Lower lobe of right lung (tissue), 2 donors: Measurements from ENCODE around the gene MGA. TPM values are rescaled to one million over a fixed set of nuclear protein-coding genes. Genes with fewer than 3 reads are reported as not detected.
"Not testable (repeated sequence)": the region's sequence is repeated elsewhere in the genome, so short reads cannot be mapped to it uniquely, and the experiment has no call there.

Experiments
- ATAC-seq, 2 donors: fragments of 200-7000 bp; cut with Tn5 transposase; one replicate each; pipeline ENCODE4 v1.9.1; 2020 to 2022; ENCODE audit warnings: mild to moderate bottlenecking in 2 of 2, moderate library complexity in 2 of 2
- DNase-seq: peaks from one replicate; pipeline ENCODE4 v3.0.0-alpha.2; 2020
- H3K27ac ChIP-seq: fragments of 200-600 bp; one replicate; pipeline ENCODE4 v1.8.0; 2022
- H3K27me3 ChIP-seq: fragments of 200-600 bp; one replicate; pipeline ENCODE4 v1.8.0; 2022; ENCODE audit warnings: low read depth
- H3K36me3 ChIP-seq: fragments of 200-600 bp; one replicate; pipeline ENCODE4 v1.8.0; 2022; ENCODE audit warnings: mild to moderate bottlenecking
- H3K4me1 ChIP-seq: fragments of 200-600 bp; one replicate; pipeline ENCODE4 v1.8.0; 2022
- H3K4me3 ChIP-seq: fragments of 200-600 bp; one replicate; pipeline ENCODE4 v1.8.0; 2022; ENCODE audit warnings: mild to moderate bottlenecking
- H3K9me3 ChIP-seq: fragments of 200-600 bp; one replicate; pipeline ENCODE4 v1.8.0; 2022
- CTCF ChIP-seq: fragments of 200-600 bp; IDR thresholded peaks from one replicate; pipeline ENCODE4 v1.8.0; 2022; ENCODE audit warnings: antibody characterized with exemption, mild to moderate bottlenecking
- intact Hi-C: fragments of 100-400 bp; cut with DNase I; formaldehyde crosslinking; loops from one replicate; pipeline ENCODE4 v1.11.0; 2022
- total RNA-seq: library from RNA; stranded (reverse); fragmentation: NEBNext Ultra II Directional; extraction: Animal tissue kit (Norgen Biotek cat#: 25700); gene quantifications from one replicate; pipeline ENCODE4 v1.2.1, GENCODE V29; 2021
- donor health status: DM: no; HTN: yes; CAD: no; lungs with severe emphysema.

Gene MGA
- total RNA-seq, 1 donor from 2014 or later, result 38.7 TPM

- Histone ChIP-seq H3K36me3 (peaks cover 76% of the 10 kb centered on the region), H3K4me1 (no peaks in the 10 kb centered on the region), H3K27me3 (no peaks in the 10 kb centered on the region), H3K27ac (no peak overlapping the region), H3K9me3 (no peaks in the 10 kb centered on the region), H3K4me3 (no peak overlapping the region)
- DNase-seq (no peak), ATAC-seq (no peak)
- intact Hi-C loops, result no loop called here
- no peak for TF ChIP-seq CTCF
Measured at GRCh38 chr15:41732483-41732882, 72.3 kb downstream of the MGA start.

- no peak overlapping the region for H3K4me3 ChIP-seq
- no peaks in the 10 kb centered on the region for H3K27me3 ChIP-seq
- no peak overlapping the region for H3K27ac ChIP-seq
- TF ChIP-seq CTCF, result no peak
- H3K4me1 ChIP-seq, result no peaks in the 10 kb centered on the region
- H3K36me3 ChIP-seq, result peaks cover 81% of the 10 kb centered on the region
- DNase-seq (no peak), ATAC-seq (no peak)
- no peaks in the 10 kb centered on the region for H3K9me3 ChIP-seq
- intact Hi-C loops, result no loop called here
Measured at GRCh38 chr15:41734079-41734478, 73.9 kb downstream of the MGA start.

- DNase-seq, result no peak
- peak; percentile 97 to 99 for ATAC-seq
- no peak overlapping the region for H3K4me3 ChIP-seq
- no peaks in the 10 kb centered on the region for H3K27me3 ChIP-seq
- H3K4me1 ChIP-seq, result no peaks in the 10 kb centered on the region
- TF ChIP-seq CTCF, result no peak
- H3K27ac ChIP-seq, result no peak overlapping the region
- H3K9me3 ChIP-seq, result no peaks in the 10 kb centered on the region
- intact Hi-C loops, result no loop called here
- peaks cover 81% of the 10 kb centered on the region for H3K36me3 ChIP-seq
Measured at GRCh38 chr15:41735046-41735445, 74.8 kb downstream of the MGA start.

- intact Hi-C loops, H3K9me3 ChIP-seq, DNase-seq, H3K4me1 ChIP-seq, H3K4me3 ChIP-seq, H3K27me3 ChIP-seq, H3K27ac ChIP-seq: not testable (repeated sequence)
- peaks cover 78% of the 10 kb centered on the region for H3K36me3 ChIP-seq
- peak; percentile 63 to 67 for ATAC-seq
Measured at GRCh38 chr15:41735492-41735891, 75.3 kb downstream of the MGA start.

- intact Hi-C loops, result no loop called here
- H3K27me3 ChIP-seq, result no peaks in the 10 kb centered on the region
- DNase-seq (no peak), ATAC-seq (no peak)
- H3K4me3 ChIP-seq, result no peak overlapping the region
- no peak overlapping the region for H3K27ac ChIP-seq
- TF ChIP-seq CTCF, result no peak
- H3K9me3 ChIP-seq, result no peaks in the 10 kb centered on the region
- H3K36me3 ChIP-seq, result peaks cover 59% of the 10 kb centered on the region
- H3K4me1 ChIP-seq, result no peaks in the 10 kb centered on the region
Measured at GRCh38 chr15:41746802-41747201, 86.6 kb downstream of the MGA start.

- H3K27me3 ChIP-seq, result no peaks in the 10 kb centered on the region
- H3K9me3 ChIP-seq, result no peaks in the 10 kb centered on the region
- H3K27ac ChIP-seq, result no peak overlapping the region
- intact Hi-C loops, result no loop called here
- H3K4me1 ChIP-seq, result no peaks in the 10 kb centered on the region
- H3K4me3 ChIP-seq, result no peak overlapping the region
- DNase-seq (no peak), ATAC-seq (no peak)
- peaks cover 67% of the 10 kb centered on the region for H3K36me3 ChIP-seq
- no peak for TF ChIP-seq CTCF
Measured at GRCh38 chr15:41756198-41756597, 96.0 kb downstream of the MGA start.
